Keratinocyte (primary cell): Measurements from ENCODE around the gene SPACA7. TPM values are rescaled to one million over a fixed set of nuclear protein-coding genes. Genes with fewer than 3 reads are reported as not detected.
"Not testable (repeated sequence)": the region's sequence is repeated elsewhere in the genome, so short reads cannot be mapped to it uniquely, and the experiment has no call there.

Experiments used
- DNase-seq: peaks from one replicate; pipeline ENCODE4 v3.0.0-alpha.2; 2011; ENCODE audit warnings: low read depth, missing footprints, low spot score
- FAIRE-seq: peaks from 2 replicates; lab custom pipeline; 2011; peaks lifted over from hg19 to GRCh38; lab: Jason Lieb, UNC
- H2AFZ ChIP-seq: 2 replicates; pipeline ENCODE4 v1.6.0; 2012; ENCODE audit warnings: low read length, control low read depth, inconsistent platforms; ENCODE audit not compliant: control insufficient read depth
- H3K27ac ChIP-seq: 2 replicates; pipeline ENCODE4 v1.5.1; 2011; ENCODE audit warnings: low read length; ENCODE audit not compliant: control insufficient read depth, insufficient read depth
- H3K27me3 ChIP-seq: 3 replicates; pipeline ENCODE4 v1.6.0; 2011; ENCODE audit warnings: low read length; ENCODE audit not compliant: control insufficient read depth, insufficient read depth; ENCODE audit errors: extremely low read depth
- H3K36me3 ChIP-seq, 2 experiments: 2 replicates in 1 of 2; 3 replicates in 1 of 2; pipeline ENCODE4 v1.5.1; 2011; ENCODE audit warnings: low read length in 2 of 2, mild to moderate bottlenecking in 1 of 2; ENCODE audit not compliant: control insufficient read depth in 2 of 2, insufficient read depth in 2 of 2; ENCODE audit errors: extremely low read depth in 1 of 2
- H3K4me1 ChIP-seq: 3 replicates; pipeline ENCODE4 v1.5.1; 2011; ENCODE audit warnings: low read length; ENCODE audit not compliant: control insufficient read depth, insufficient read depth; ENCODE audit errors: extremely low read depth
- H3K4me2 ChIP-seq: 3 replicates; pipeline ENCODE4 v1.6.0; 2011; ENCODE audit warnings: low read depth, low read length; ENCODE audit not compliant: control insufficient read depth, insufficient read depth; ENCODE audit errors: extremely low read depth
- H3K4me3 ChIP-seq, 3 experiments: fragments of 200-600 bp in 1 of 3; sonication (generic) in 1 of 3; 2 replicates in 2 of 3; 3 replicates in 1 of 3; pipeline ENCODE4 v1.5.1; 2011 to 2016; ENCODE audit warnings: low read length in 3 of 3, mild to moderate bottlenecking in 3 of 3, control low read depth in 2 of 3, inconsistent platforms in 1 of 3, low read depth in 1 of 3, mixed read lengths in 1 of 3, mixed run types in 1 of 3, moderate library complexity in 1 of 3; ENCODE audit not compliant: control insufficient read depth in 2 of 3, insufficient read depth in 2 of 3; ENCODE audit errors: extremely low read depth in 1 of 3
- H3K79me2 ChIP-seq: 2 replicates; pipeline ENCODE4 v1.6.0; 2012; ENCODE audit warnings: low read length; ENCODE audit not compliant: control insufficient read depth, insufficient read depth
- H3K9ac ChIP-seq: 3 replicates; pipeline ENCODE4 v1.6.0; 2011; ENCODE audit warnings: low read length; ENCODE audit not compliant: control insufficient read depth, insufficient read depth; ENCODE audit errors: extremely low read depth
- H3K9me1 ChIP-seq: 3 replicates; pipeline ENCODE4 v1.6.0; 2011; ENCODE audit warnings: low read length; ENCODE audit not compliant: control insufficient read depth, insufficient read depth; ENCODE audit errors: extremely low read depth
- H3K9me3 ChIP-seq: 2 replicates; pipeline ENCODE4 v1.5.1; 2012; ENCODE audit warnings: low read depth, low read length; ENCODE audit not compliant: control insufficient read depth
- H4K20me1 ChIP-seq: 3 replicates; pipeline ENCODE4 v1.6.0; 2011; ENCODE audit warnings: low read length; ENCODE audit not compliant: control insufficient read depth, insufficient read depth; ENCODE audit errors: extremely low read depth
- EZH2 ChIP-seq: IDR thresholded peaks from one replicate; pipeline ENCODE4 v1.6.1; 2012; ENCODE audit warnings: inconsistent platforms, mild to moderate bottlenecking, low read length, moderate library complexity
- dilution Hi-C: fragments of 300-500 bp; cut with MboI; formaldehyde crosslinking; loops from one replicate; pipeline ENCODE4 v1.7.0; 2020; ENCODE audit warnings: low sequenced_read_pairs; ENCODE audit not compliant: extremely low pct_ligation_motif_present
- polyA plus RNA-seq, 5 experiments: library from polyadenylated mRNA; depleted of rRNA in 3 of 5; stranded (reverse) in 3 of 5; stranded (forward) in 1 of 5; unstranded in 1 of 5; fragments of >200 nt; gene quantifications; 1 replicate in 1 of 5; 2 replicates in 3 of 5; 3 replicates in 1 of 5; pipeline versions ENCODE4 v1.2.1 to v1.2.3, GENCODE V29; 2011 to 2012; ENCODE audit warnings: missing spikeins in 2 of 5, low read depth in 1 of 5, low replicate concordance in 1 of 5
- TF ChIP-seq, protein P1 (sequence below), 3 experiments: IDR thresholded peaks in 1 of 3; conservative IDR thresholded peaks in 1 of 3; optimal IDR thresholded peaks in 1 of 3; 2 replicates in 2 of 3; 3 replicates in 1 of 3; pipeline versions ENCODE3 to v1.5.1; 2011; ENCODE audit warnings: low read length in 3 of 3, mild to moderate bottlenecking in 3 of 3, moderate library complexity in 2 of 3, control low read depth in 1 of 3, inconsistent platforms in 1 of 3; ENCODE audit not compliant: insufficient read depth in 2 of 3; ENCODE audit errors: extremely low read depth in 1 of 3

Gene SPACA7
- polyA plus RNA-seq, 1 donor (not counting 4 experiments of a cell fraction or from before 2014, with no cell fraction given): not detected

GRCh38 chr13:112431734-112432133 lies 55.6 kb downstream of the SPACA7 start:
- Histone ChIP-seq H3K79me2 (no peaks in the 10 kb centered on the region), H3K4me1 (no peaks in the 10 kb centered on the region), H3K9ac (no peak overlapping the region), H3K9me1 (no peaks in the 10 kb centered on the region), H3K27ac (no peak overlapping the region), H4K20me1 (no peaks in the 10 kb centered on the region), H2AFZ (no peak overlapping the region), H3K9me3 (no peaks in the 10 kb centered on the region), H3K36me3 (no peaks in the 10 kb centered on the region), H3K4me3 (no peak overlapping the region), H3K27me3 (no peaks in the 10 kb centered on the region), H3K4me2 (no peak overlapping the region)
- dilution Hi-C loops: no loop called here
- FAIRE-seq (no peak), DNase-seq (no peak)
- TF ChIP-seq, protein P1, sequence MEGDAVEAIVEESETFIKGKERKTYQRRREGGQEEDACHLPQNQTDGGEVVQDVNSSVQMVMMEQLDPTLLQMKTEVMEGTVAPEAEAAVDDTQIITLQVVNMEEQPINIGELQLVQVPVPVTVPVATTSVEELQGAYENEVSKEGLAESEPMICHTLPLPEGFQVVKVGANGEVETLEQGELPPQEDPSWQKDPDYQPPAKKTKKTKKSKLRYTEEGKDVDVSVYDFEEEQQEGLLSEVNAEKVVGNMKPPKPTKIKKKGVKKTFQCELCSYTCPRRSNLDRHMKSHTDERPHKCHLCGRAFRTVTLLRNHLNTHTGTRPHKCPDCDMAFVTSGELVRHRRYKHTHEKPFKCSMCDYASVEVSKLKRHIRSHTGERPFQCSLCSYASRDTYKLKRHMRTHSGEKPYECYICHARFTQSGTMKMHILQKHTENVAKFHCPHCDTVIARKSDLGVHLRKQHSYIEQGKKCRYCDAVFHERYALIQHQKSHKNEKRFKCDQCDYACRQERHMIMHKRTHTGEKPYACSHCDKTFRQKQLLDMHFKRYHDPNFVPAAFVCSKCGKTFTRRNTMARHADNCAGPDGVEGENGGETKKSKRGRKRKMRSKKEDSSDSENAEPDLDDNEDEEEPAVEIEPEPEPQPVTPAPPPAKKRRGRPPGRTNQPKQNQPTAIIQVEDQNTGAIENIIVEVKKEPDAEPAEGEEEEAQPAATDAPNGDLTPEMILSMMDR (optimal IDR thresholded peaks at IDR 0.05 in 1 of 3, IDR thresholded peaks at IDR 0.05 in 1 of 3, conservative IDR thresholded peaks at IDR 0.05 in 1 of 3; ENCODE audit: extremely low read depth in 1 of 3, insufficient read depth in 2 of 3, low read length in 3 of 3): no peak
- no peak for TF ChIP-seq EZH2

- FAIRE-seq, H3K79me2 ChIP-seq, H3K27ac ChIP-seq, H2AFZ ChIP-seq, H3K9me1 ChIP-seq, H4K20me1 ChIP-seq, H3K9ac ChIP-seq, H3K4me3 ChIP-seq, H3K27me3 ChIP-seq, dilution Hi-C loops, H3K4me1 ChIP-seq, DNase-seq, H3K9me3 ChIP-seq, H3K4me2 ChIP-seq, H3K36me3 ChIP-seq: not testable (repeated sequence)
Observed at GRCh38 chr13:112432734-112433133, 56.6 kb downstream of the SPACA7 start.

DNA sequence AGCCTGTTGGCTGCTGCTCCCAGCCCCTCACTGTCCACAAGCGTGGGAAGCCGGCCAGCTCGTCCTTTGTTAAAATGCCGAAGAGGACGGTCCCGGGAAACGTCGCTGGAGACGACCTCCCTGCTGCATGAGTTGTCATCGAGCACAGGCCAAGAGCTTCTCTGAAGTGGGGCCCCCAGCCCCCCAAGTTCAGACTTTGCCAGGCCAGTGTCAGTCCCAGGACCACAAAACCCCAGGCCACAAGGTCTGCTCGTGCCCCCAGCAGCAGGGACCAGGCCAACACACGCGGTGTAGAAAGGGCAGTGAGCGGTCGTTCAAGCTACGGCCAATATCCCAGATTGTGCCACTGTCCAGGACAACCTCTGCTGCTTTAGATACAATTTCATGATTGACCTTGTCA lies 57.4 kb downstream of the SPACA7 start:
- H3K9me1 ChIP-seq, H3K79me2 ChIP-seq, H3K36me3 ChIP-seq, H3K4me2 ChIP-seq, H3K27me3 ChIP-seq, dilution Hi-C loops, H2AFZ ChIP-seq, H3K4me1 ChIP-seq, H3K9ac ChIP-seq, H4K20me1 ChIP-seq, H3K27ac ChIP-seq, DNase-seq, H3K9me3 ChIP-seq, H3K4me3 ChIP-seq, FAIRE-seq: not testable (repeated sequence)
